Kasumi-1 (cell line): Measurements from ENCODE around the gene USP51.
"Not testable (repeated sequence)": the region's sequence is repeated elsewhere in the genome, so short reads cannot be mapped to it uniquely, and the experiment has no call there.

Experiments
- DNase-seq, 2 experiments: peaks; one replicate each; lab custom pipeline; 2025; lab: John Stamatoyannopoulos, UW

The USP51 gene

GRCh38 chrX:55465108-55465507 lies 24.5 kb downstream of the USP51 start:
- not testable (repeated sequence) for DNase-seq

- not testable (repeated sequence) for DNase-seq
Observed at GRCh38 chrX:55464050-55464449, 25.6 kb downstream of the USP51 start.

GRCh38 chrX:55459926-55460325 lies 29.7 kb downstream of the USP51 start:
- DNase-seq = not testable (repeated sequence)

GRCh38 chrX:55459426-55459825 lies 30.2 kb downstream of the USP51 start:
- not testable (repeated sequence) for DNase-seq

- DNase-seq = not testable (repeated sequence)
Observed at GRCh38 chrX:55455708-55456107, 33.9 kb downstream of the USP51 start.

GRCh38 chrX:55452833-55453124 lies 36.9 kb downstream of the USP51 start:
- no peak for DNase-seq

GRCh38 chrX:55451990-55452832 lies 37.4 kb downstream of the USP51 start, which contains the start of gene MAGEH1:
Gene MAGEH1, plus strand, starts transcription at chrX:55452127. Its CDS starts 248 bp downstream, at chrX:55452375.
- peak; percentile 84 to 88 for DNase-seq

GRCh38 chrX:55451626-55451989 lies 38.0 kb downstream of the USP51 start:
- DNase-seq = no peak

- no peak for DNase-seq
Observed at GRCh38 chrX:55451141-55451540, 38.5 kb downstream of the USP51 start.

GRCh38 chrX:55450259-55450658 lies 39.4 kb downstream of the USP51 start:
- peak in 1 of 2 experiments; percentile 1 for DNase-seq

GRCh38 chrX:55443468-55443867 lies 46.2 kb downstream of the USP51 start:
- not testable (repeated sequence) for DNase-seq
